UCSD-AML1 (cell line): ENCODE measurements around the gene SLC25A43.
"Not testable (repeated sequence)": the region's sequence is repeated elsewhere in the genome, so short reads cannot be mapped to it uniquely, and the experiment has no call there.

ENCODE experiments used
- DNase-seq: peaks from one replicate; lab custom pipeline; 2025; ENCODE audit not compliant: unreplicated experiment; lab: John Stamatoyannopoulos, UW

The SLC25A43 gene

GRCh38 chrX:119467842-119468550 is 68.9 kb downstream of the SLC25A43 start, which contains the start of gene SLC25A5:
SLC25A5 (plus strand) TSS chrX:119468444; CDS start chrX:119468516, 72 bp downstream.
- DNase-seq = peak; percentile 89

GRCh38 chrX:119468551-119469312 is 69.6 kb downstream of the SLC25A43 start:
- DNase-seq = peak; percentile 87

- no peak for DNase-seq
Measured at GRCh38 chrX:119469313-119469635, 70.1 kb downstream of the SLC25A43 start.

GRCh38 chrX:119474615-119475388 is 75.7 kb downstream of the SLC25A43 start:
- DNase-seq = no peak

DNA sequence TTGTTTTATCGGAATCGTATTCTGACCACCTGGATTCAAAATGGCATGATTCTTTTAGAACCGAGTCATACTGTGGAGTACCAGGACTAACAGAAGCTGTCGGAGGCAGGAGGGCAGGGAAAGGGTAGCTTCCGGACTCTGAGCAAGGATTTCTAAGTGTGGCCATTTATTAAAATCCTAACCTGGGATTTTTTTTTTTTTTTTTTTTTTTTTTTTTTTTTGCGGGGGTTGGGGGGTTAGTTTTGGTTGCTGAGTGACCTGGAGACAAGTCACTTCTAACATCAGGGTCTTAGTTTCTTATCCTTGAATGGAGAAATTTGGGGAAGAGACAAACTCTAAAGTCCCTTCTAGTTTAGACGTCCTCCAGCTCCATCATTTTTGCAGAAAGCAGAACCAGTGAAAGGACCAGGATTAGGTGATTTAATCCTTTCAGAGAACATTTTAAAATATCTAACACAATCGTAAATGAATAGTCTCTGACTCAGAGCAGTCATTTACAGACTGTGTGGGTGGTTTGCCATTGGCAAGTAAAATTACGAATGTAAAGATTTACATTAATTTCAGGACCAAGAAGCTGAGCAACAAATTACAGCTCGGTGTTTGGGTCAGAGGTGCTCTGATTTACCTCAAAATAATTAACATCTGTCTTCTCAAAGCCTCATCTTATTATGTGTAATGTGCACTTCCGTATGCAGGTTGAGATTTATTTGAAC is 76.4 kb downstream of the SLC25A43 start:
- DNase-seq = no peak

- no peak for DNase-seq
Measured at GRCh38 chrX:119477812-119478232, 78.7 kb downstream of the SLC25A43 start.

GRCh38 chrX:119478504-119478903 is 79.4 kb downstream of the SLC25A43 start:
- no peak for DNase-seq

GRCh38 chrX:119479845-119480244 is 80.7 kb downstream of the SLC25A43 start:
- DNase-seq = no peak

GRCh38 chrX:119481323-119481801 is 82.2 kb downstream of the SLC25A43 start:
- no peak for DNase-seq

DNA sequence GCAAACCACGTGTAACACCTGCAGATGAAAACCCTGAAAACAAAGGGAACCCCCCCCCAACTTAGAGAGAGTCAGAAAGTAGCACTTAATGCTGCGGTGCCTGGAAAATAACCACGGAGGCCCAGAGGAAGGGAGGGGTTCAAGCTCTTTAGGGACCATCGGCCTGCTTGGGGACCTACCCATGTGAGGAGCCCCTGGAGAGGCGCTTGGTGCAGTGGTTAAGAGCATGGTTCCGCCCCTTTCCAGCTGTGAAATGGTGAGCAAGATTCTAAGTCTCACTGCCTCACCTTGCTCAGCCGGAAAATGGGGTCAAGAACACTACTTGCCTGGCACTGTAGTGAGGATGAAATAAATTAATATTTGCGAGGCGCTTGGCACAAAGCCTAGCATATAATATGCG is 82.9 kb downstream of the SLC25A43 start:
- no peak for DNase-seq

DNA sequence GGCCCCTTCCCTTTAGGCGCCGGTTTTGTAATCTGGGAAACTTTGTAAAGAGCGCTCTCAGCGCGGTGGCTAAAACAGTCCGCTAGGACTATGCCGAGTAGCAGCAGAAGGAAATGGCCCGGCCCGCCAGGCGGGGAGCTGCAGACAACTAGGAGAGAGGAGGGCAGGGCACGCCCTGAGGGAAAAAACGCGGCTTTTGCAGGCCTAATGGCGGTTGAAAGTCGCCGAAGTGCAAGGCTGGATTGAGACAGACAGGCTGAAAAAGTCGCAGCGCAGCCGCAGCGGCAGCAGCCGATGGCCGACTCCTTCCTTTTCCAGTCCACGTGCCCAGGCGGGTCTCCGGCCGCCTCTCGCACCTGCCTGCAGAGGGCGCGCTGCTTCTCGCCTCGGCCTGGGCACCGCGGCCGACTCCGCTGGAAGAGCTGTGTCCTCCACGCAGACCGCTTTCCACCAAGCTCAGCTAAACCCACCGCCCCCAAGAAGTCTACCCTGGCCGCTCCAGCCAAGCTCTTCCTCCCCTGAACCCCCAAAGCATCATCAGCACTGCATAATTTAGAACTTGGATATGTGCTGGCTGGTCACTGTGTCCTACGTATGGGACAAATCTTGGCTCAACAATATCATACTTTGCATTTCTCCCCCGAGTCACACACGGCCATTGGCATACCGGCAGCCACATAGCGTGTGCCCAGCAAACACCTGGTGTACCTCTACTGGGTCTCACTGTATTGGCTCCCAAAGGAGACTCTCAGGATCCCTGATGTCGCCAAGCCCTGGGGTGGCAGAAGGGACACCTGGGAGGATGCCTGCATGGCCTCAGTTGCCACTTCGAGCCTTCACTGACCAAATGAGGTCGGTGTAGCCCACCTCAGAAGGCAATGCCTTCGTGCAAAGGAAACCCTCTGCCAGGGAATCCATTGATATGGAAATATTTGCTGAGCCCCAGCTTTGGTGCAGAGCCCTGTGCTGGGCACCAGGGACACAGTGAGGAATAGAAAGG is 83.6 kb downstream of the SLC25A43 start:
- peak; percentile 74 for DNase-seq

DNA sequence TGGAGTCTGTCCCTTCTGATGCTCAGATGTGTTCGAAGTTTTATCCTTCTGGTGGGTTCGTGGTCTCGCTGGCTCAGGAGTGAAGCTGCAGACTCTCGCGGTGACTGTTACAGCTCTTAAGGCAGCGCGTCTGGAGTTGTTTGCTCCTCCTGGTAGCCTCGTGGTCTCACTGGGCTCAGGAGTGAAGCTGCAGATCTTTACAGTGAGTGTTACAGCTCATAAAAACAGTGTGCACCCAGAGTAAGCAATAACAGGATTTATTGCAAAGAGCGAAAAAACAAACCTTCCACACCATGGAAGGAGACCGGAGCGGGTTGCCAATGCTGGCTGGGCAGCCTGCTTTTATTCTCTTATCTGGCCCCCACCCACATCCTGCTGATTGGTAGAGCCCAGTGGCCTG is 87.6 kb downstream of the SLC25A43 start:
- DNase-seq = no peak

DNA sequence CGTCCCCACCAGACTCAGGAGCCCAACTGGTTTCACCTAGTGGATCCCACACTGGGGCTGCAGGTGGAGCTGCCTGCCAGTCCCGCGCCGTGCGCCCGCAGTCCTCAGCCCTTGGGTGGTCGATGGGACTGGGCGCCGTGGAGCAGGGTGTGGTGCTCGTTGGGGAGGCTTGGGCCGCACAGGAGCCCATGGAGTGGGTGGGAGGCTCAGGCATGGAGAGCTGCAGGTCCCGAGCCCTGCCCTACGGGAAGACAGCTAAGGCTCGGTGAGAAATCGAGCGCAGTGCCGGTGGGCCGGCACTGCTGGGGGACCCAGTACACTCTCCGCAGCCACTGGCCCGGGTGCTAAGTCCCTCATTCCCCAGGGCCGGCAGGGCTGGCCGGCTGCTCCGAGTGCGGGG is 88.6 kb downstream of the SLC25A43 start:
- not testable (repeated sequence) for DNase-seq

DNA sequence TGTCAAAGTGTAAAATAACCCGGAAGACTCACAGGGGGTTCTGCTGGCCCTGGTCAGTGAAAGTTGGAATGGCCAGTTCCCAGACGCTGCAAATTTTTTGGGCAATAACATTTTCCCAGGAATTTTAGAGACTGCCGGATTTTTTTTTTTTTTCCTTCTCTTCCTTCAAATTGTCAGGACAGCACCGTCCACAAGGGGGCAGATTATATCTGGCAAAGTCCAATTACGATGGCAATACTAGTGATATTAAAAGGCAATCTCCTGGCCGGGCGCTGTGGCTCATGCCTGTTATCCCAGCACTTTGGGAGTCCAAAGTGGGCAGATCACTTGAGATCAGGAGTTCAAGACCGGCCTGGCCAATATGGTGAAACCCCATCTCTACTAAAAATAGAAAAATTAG is 89.6 kb downstream of the SLC25A43 start:
- no peak for DNase-seq

DNA sequence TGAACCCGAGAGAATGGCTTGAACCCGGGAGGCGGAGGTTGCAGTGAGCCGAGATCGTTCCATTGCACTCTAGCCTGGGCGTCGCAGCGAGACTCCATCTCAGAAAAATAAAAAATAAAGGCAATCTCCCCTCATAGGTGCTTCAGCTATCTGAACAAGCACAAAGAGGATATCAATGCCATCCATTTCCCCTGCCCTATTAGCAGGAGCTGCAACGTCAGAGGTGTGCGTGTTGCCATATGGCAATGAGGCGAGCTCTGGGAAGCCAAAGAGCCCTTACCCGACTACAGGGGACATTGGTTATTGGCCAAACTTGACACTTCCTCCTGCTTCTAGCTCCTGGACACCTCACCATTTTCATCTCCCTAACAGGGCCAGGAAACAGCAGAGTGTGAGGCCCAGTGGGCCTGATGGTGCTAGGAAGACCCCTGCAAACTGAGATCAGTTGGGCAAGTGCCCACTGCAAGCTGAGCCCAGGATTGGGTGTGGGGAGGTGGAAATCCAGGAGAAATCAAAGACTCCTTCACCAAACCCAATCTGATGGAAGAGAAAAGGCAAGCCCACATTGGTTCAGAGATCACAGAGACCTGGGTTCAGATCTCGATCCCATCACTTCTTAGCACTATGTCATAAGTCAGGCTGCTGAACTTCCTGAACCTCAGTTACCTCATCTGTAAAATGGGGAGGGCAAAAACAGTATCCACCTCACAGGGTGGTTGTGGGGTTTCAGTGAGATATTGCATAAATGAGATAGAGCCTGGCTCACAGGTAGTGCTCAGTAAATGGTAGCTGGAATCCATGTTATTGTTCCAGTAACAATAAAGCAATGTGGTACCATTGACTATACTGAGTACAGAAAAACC is 90.3 kb downstream of the SLC25A43 start:
- no peak for DNase-seq

DNA sequence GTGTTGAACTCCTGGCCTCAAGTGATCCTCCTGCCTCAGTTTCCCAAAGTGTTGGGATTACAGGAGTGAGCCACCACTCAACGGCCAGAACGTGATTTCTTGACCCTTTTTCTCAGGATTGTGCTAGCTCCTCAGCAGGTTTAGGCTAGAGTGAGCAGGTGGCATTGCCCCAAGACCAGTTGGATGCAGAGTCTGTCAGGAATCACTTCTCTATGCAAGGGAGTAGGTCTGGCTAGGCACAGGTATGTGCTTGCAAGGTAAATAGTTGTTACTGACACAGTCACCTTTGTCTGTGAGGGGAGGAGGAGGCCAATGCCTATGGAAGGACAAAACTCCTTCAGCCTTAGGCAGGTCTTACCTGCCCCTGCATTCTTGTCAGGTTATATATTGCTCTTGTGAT is 93.3 kb downstream of the SLC25A43 start:
- no peak for DNase-seq

DNA sequence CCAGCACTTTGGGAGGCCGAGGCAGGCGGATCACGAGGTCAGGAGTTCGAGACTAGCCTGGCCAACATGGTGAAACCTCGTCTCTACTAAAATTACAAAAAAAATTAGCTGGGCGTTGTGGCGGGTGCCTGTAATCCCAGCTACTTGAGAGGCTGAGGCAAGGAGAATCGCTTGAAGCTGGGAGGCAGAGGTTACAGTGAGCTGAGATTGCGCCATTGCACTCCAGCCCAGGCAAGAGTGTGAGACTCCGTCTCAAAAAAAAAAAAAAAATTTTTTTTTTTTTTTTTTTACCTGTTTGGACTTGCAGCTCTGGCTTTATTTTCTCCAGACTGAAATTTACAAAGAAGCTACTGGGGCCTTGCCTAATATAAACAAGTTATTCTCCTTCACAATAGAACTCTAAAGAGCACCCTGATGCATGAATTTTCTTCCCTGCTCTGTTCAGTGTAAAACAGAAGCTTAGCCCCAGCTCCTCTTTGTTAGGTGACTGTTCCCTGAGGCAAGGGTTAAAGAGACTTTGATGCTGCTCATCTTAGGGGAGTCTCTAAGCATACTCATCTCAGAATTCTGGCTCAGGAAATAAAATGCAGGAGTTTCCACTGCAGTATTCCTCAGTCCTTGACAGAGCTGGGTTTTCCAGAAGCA is 94.8 kb downstream of the SLC25A43 start:
- DNase-seq = not testable (repeated sequence)
